IMR-90 (cell line): ENCODE measurements around the gene AP3B1. TPM values are rescaled to one million over a fixed set of nuclear protein-coding genes. Genes with fewer than 3 reads are reported as not detected.

Experiments
- ATAC-seq: fragments of 200-7000 bp; cut with Tn5 transposase; 2 replicates; pipeline ENCODE4 v1.9.1; 2020; ENCODE audit warnings: low read depth, mild to moderate bottlenecking, moderate library complexity
- BruUV-seq: library from RNA; stranded (reverse); fragments of 400-500 nt; replicated peaks from 2 replicates; lab custom pipeline; 2021; lab: Mats Ljungman, UMichigan
- CTCF ChIA-PET: fragments of 300-600 bp; formaldehyde crosslinking; extraction: SDS; loops from one replicate; lab custom pipeline; 2021; ENCODE audit warnings: antibody characterized with exemption; lab: Yijun Ruan, JAX
- POLR2A ChIA-PET: fragments of 300-600 bp; sonication (Branson Sonifier 250); formaldehyde crosslinking; loops from one replicate; lab custom pipeline; 2022; ENCODE audit warnings: antibody characterized with exemption; ENCODE audit not compliant: unreplicated experiment; lab: Charles Lee
- DNase-seq: peaks from one replicate; pipeline ENCODE4 v3.0.0; 2013
- H2AFZ ChIP-seq: replicated peaks from 2 replicates; pipeline ENCODE3; 2013; ENCODE audit warnings: low read length, mild to moderate bottlenecking; ENCODE audit not compliant: poor library complexity
- H2AK5ac ChIP-seq: 2 replicates; pipeline ENCODE4 v1.6.1; 2013; ENCODE audit warnings: low read depth, low read length, inconsistent platforms
- H2AK9ac ChIP-seq: replicated peaks from 2 replicates; pipeline ENCODE3; 2013; ENCODE audit warnings: mild to moderate bottlenecking, low read depth, low read length, moderate library complexity; ENCODE audit not compliant: poor library complexity
- H2BK120ac ChIP-seq: 2 replicates; pipeline ENCODE4 v1.6.1; 2013; ENCODE audit warnings: low read depth, low read length, inconsistent platforms
- H2BK15ac ChIP-seq: 3 replicates; pipeline ENCODE4 v1.6.1; 2013; ENCODE audit warnings: low read depth, low read length, inconsistent platforms
- H2BK20ac ChIP-seq: 2 replicates; pipeline ENCODE4 v1.6.1; 2013; ENCODE audit warnings: low read depth, mild to moderate bottlenecking, inconsistent platforms, low read length, moderate library complexity
- H2BK5ac ChIP-seq: 2 replicates; pipeline ENCODE4 v1.6.1; 2013; ENCODE audit warnings: mild to moderate bottlenecking, low read depth, low read length, inconsistent platforms; ENCODE audit not compliant: poor library complexity, severe bottlenecking
- H3K14ac ChIP-seq: replicated peaks from 2 replicates; pipeline ENCODE4 v1.6.1; 2013; ENCODE audit warnings: low read depth, low read length, inconsistent platforms
- H3K18ac ChIP-seq: 2 replicates; pipeline ENCODE4 v1.6.1; 2013; ENCODE audit warnings: low read depth, low read length, control low read depth
- H3K23ac ChIP-seq: 2 replicates; pipeline ENCODE4 v1.6.1; 2013; ENCODE audit warnings: low read depth, low read length, inconsistent platforms
- H3K27ac ChIP-seq: 2 replicates; pipeline ENCODE4 v1.5.1; 2013; ENCODE audit warnings: mild to moderate bottlenecking, control low read depth, low read length; ENCODE audit not compliant: insufficient read depth
- H3K27me3 ChIP-seq: 2 replicates; pipeline ENCODE4 v1.6.1; 2013; ENCODE audit warnings: low read length; ENCODE audit not compliant: control insufficient read depth, insufficient read depth
- H3K36me3 ChIP-seq: 2 replicates; pipeline ENCODE4 v1.6.1; 2013; ENCODE audit warnings: low read length, mixed read lengths; ENCODE audit not compliant: control insufficient read depth, insufficient read depth
- H3K4ac ChIP-seq: 2 replicates; pipeline ENCODE4 v1.6.1; 2013; ENCODE audit warnings: low read depth, low read length, inconsistent platforms
- H3K4me1 ChIP-seq: 2 replicates; pipeline ENCODE4 v1.6.1; 2013; ENCODE audit warnings: low read length, mixed read lengths; ENCODE audit not compliant: control insufficient read depth, insufficient read depth
- H3K4me2 ChIP-seq: 2 replicates; pipeline ENCODE4 v1.6.1; 2013; ENCODE audit warnings: low read depth, mild to moderate bottlenecking, control low read depth, low read length, moderate library complexity
- H3K4me3 ChIP-seq: 2 replicates; pipeline ENCODE4 v1.5.1; 2013; ENCODE audit warnings: low read depth, mild to moderate bottlenecking, control low read depth, low read length, moderate library complexity; ENCODE audit not compliant: insufficient read depth
- H3K56ac ChIP-seq: 2 replicates; pipeline ENCODE4 v1.6.1; 2013; ENCODE audit warnings: low read length, inconsistent platforms; ENCODE audit not compliant: insufficient read depth; ENCODE audit errors: extremely low read depth
- H3K79me1 ChIP-seq, 2 experiments: 2 replicates each; pipeline ENCODE4 v1.6.1; 2013; ENCODE audit warnings: low read length in 2 of 2, inconsistent platforms in 1 of 2, low read depth in 1 of 2
- H3K9ac ChIP-seq: 2 replicates; pipeline ENCODE4 v1.6.1; 2013; ENCODE audit warnings: low read depth, low read length, control low read depth
- H3K9me1 ChIP-seq: 2 replicates; pipeline ENCODE4 v1.6.1; 2013; ENCODE audit warnings: low read length, inconsistent platforms; ENCODE audit not compliant: insufficient read depth
- H3K9me3 ChIP-seq: 2 replicates; pipeline ENCODE4 v1.6.1; 2013; ENCODE audit warnings: low read length; ENCODE audit not compliant: control insufficient read depth, insufficient read depth
- H4K20me1 ChIP-seq: 2 replicates; pipeline ENCODE4 v1.6.1; 2013; ENCODE audit warnings: low read length, inconsistent platforms; ENCODE audit not compliant: insufficient read depth
- H4K5ac ChIP-seq: 2 replicates; pipeline ENCODE4 v1.6.1; 2013; ENCODE audit warnings: mild to moderate bottlenecking, low read depth, low read length, control low read depth
- H4K8ac ChIP-seq, 2 experiments: 2 replicates each; pipeline ENCODE4 v1.6.1; 2013; ENCODE audit warnings: low read depth in 2 of 2, low read length in 2 of 2, control low read depth in 1 of 2, inconsistent platforms in 1 of 2
- H4K91ac ChIP-seq: 2 replicates; pipeline ENCODE4 v1.6.1; 2013; ENCODE audit warnings: low read depth, low read length, inconsistent platforms; ENCODE audit not compliant: insufficient read depth
- BHLHE40 ChIP-seq: fragments of 150-350 bp; IDR thresholded peaks from 2 replicates; pipeline ENCODE4 v1.6.1; 2016; ENCODE audit warnings: mild to moderate bottlenecking, low read depth, low read length
- CEBPB ChIP-seq: IDR thresholded peaks from 2 replicates; pipeline ENCODE4 v1.6.1; 2012; ENCODE audit warnings: low read depth, low read length, improper control_type of control experiment
- CHD1 ChIP-seq: IDR thresholded peaks from 2 replicates; pipeline ENCODE4 v1.6.1; 2012; ENCODE audit warnings: low read depth, low read length, improper control_type of control experiment
- CTCF ChIP-seq: conservative IDR thresholded peaks from 2 replicates; pipeline ENCODE4 v1.5.1; 2012; ENCODE audit warnings: mild to moderate bottlenecking, low read depth, low read length, improper control_type of control experiment
- ELK1 ChIP-seq: fragments of 150-350 bp; IDR thresholded peaks from 2 replicates; pipeline ENCODE4 v1.6.1; 2016; ENCODE audit warnings: low read depth, mild to moderate bottlenecking, low read length, moderate library complexity, borderline replicate concordance
- MAFK ChIP-seq: IDR thresholded peaks from 2 replicates; pipeline ENCODE4 v1.6.1; 2012; ENCODE audit warnings: low read depth, low read length, improper control_type of control experiment
- MXI1 ChIP-seq: IDR thresholded peaks from 2 replicates; pipeline ENCODE4 v1.6.1; 2012; ENCODE audit warnings: low read depth, mild to moderate bottlenecking, low read length, moderate library complexity, borderline replicate concordance
- RFX5 ChIP-seq: IDR thresholded peaks from 2 replicates; pipeline ENCODE4 v1.8.0; 2012; ENCODE audit warnings: low read depth, mild to moderate bottlenecking, low read length, moderate library complexity
- SMC3 ChIP-seq: fragments of 150-350 bp; IDR thresholded peaks from 2 replicates; pipeline ENCODE4 v1.6.1; 2016; ENCODE audit warnings: low read depth, mild to moderate bottlenecking, antibody characterized with exemption, low read length, moderate library complexity
- USF2 ChIP-seq: fragments of 150-350 bp; IDR thresholded peaks from 2 replicates; pipeline ENCODE4 v1.6.1; 2017; ENCODE audit warnings: mild to moderate bottlenecking, antibody characterized with exemption, low read length, low read depth
- WGBS, 2 experiments: methylation state at CpG; one replicate each; pipeline versions ENCODE4 v1.1.5 to v1.1.7; 2013; ENCODE audit warnings: missing lambda C conversion rate in 2 of 2; ENCODE audit not compliant: insufficient read length in 1 of 2; ENCODE audit errors: extremely low coverage in 2 of 2; 5-methylcytosine and 5-hydroxymethylcytosine counted together
- dilution Hi-C: fragments of 300-500 bp; cut with HindIII; formaldehyde crosslinking; loops from one replicate; pipeline ENCODE4 v1.14.3; 2018; ENCODE audit warnings: low sequenced_read_pairs; ENCODE audit not compliant: unreplicated experiment
- in situ Hi-C: fragments of 300-500 bp; cut with MboI; formaldehyde crosslinking; loops from 3 replicates; pipeline ENCODE4 v1.14.3; 2019; ENCODE audit warnings: low sequenced_read_pairs, inconsistent platforms, mixed read lengths
- intact Hi-C: fragments of 100-400 bp; cut with micrococcal nuclease; formaldehyde crosslinking; loops from 2 replicates; pipeline ENCODE4 v1.10.0; 2022
- polyA plus RNA-seq, 3 experiments: library from polyadenylated mRNA; depleted of rRNA; stranded (reverse); fragments of >200 nt; gene quantifications; 2 replicates each; pipeline ENCODE4 v1.2.3, GENCODE V29; 2012; ENCODE audit warnings: low replicate concordance in 1 of 3
- total RNA-seq: library from RNA; depleted of rRNA; stranded (reverse); fragments of >200 nt; gene quantifications from 2 replicates; pipeline ENCODE4 v1.2.3, GENCODE V29; 2012

AP3B1 gene
- total and polyA plus RNA-seq, 2 of the 4 experiments (the other 2 are of a cell fraction), result 33.1 to 59.0 TPM

- Histone ChIP-seq H4K20me1 (no peaks in the 10 kb centered on the region), H3K79me1 (peaks cover 5 to 19% of the 10 kb centered on the region in 2 experiments), H3K27ac (no peak overlapping the region), H3K4ac (no peak overlapping the region), H2BK20ac (no peak overlapping the region), H3K9ac (no peak overlapping the region), H2AK9ac (no peak overlapping the region), H4K5ac (no peak overlapping the region), H3K4me2 (no peak overlapping the region), H3K14ac (no peak overlapping the region), H3K18ac (no peak overlapping the region), H4K8ac (no peak overlapping the region), H2AK5ac (no peak overlapping the region), H3K56ac (no peak overlapping the region), H3K9me3 (peaks cover 2% of the 10 kb centered on the region; the same call in 1 of the 2 replicates), H2AFZ (no peak overlapping the region), H3K9me1 (no peaks in the 10 kb centered on the region), H3K4me3 (no peak overlapping the region), H3K27me3 (no peaks in the 10 kb centered on the region), H3K23ac (no peak overlapping the region), H4K91ac (no peak overlapping the region), H2BK5ac (no peak overlapping the region), H2BK15ac (no peak overlapping the region), H3K36me3 (peaks cover 6% of the 10 kb centered on the region; the same call in 1 of the 2 replicates), H2BK120ac (no peak overlapping the region), H3K4me1 (no peaks in the 10 kb centered on the region)
- BruUV-seq, result no TSS peak
- intact Hi-C loops, result loop anchor here (1.0 kb wide), 1 partner anchor 44 kb away; no protein-coding TSS in a partner anchor
- in situ Hi-C loops, result no loop called here
- CTCF ChIA-PET, result interaction anchor here (0.6 to 1.4 kb wide), 2 partner anchors 46 to 59 kb away, joined by 3 to 4 read pairs; no protein-coding TSS in a partner anchor
- ATAC-seq, result no peak; the same call in 1 of the 2 replicates
- dilution Hi-C loops, result no loop called here
- peak; percentile 4 for DNase-seq
- TF ChIP-seq CHD1 (no peak), CTCF (no peak), ELK1 (no peak), MXI1 (no peak), SMC3 (no peak), BHLHE40 (no peak), MAFK (no peak), RFX5 (no peak), CEBPB (no peak), USF2 (no peak)
- POLR2A ChIA-PET, result no interaction called here
- WGBS, 2 experiments, result no CpG with 5 or more reads among the region's 2 CpGs
Measured at GRCh38 chr5:78221964-78222451, 72.5 kb downstream of the AP3B1 start.
